Stimulated activated CD8-positive, alpha-beta memory T cell treated with anti-CD3 and anti-CD28 coated beads, Interleukin-15, amount 100 ng/mL, for 48 hours (primary cell): ENCODE data around the gene ADGRD1.

ENCODE experiments used
- DNase-seq, 2 donors: peaks; one replicate each; pipeline ENCODE4 v3.0.0-alpha.2; 2020; ENCODE audit warnings: low read depth in 2 of 2

The ADGRD1 gene

GRCh38 chr12:130965668-130966067 lies 12.0 kb downstream of the ADGRD1 start:
- no peak for DNase-seq

DNA sequence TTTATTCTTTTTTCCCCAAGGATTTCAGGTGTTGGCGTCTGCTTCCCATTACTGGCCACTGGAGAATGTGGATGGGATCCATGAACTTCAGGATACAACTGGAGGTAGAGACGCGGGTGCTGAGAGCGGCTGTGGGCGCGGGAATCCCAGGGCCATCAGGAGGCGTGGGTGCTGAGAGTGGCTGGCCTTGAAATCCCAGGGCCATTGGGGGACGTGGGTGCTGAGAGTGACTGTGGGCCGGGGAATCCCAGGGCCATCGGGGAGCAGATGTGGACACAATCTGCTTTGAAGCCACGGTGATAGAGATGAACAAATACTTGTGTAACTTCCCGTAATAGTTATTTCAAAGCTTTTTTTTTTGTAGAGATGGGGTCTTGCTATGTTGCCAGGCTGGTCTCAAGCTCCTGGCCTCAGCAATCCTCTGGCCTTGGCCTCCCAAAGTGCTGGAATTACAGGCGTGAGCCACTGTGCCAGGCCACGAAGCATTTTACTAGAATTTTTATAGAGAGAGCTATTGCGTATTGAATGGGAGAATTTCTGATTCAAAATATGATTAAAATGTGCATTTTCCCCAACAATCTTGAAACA lies 12.8 kb downstream of the ADGRD1 start:
- no peak for DNase-seq

- no peak for DNase-seq
Observed at GRCh38 chr12:130967636-130968035, 13.9 kb downstream of the ADGRD1 start.

- no peak for DNase-seq
Observed at GRCh38 chr12:130968611-130969010, 14.9 kb downstream of the ADGRD1 start.

- DNase-seq = no peak
Observed at GRCh38 chr12:130969223-130969622, 15.5 kb downstream of the ADGRD1 start.

DNA sequence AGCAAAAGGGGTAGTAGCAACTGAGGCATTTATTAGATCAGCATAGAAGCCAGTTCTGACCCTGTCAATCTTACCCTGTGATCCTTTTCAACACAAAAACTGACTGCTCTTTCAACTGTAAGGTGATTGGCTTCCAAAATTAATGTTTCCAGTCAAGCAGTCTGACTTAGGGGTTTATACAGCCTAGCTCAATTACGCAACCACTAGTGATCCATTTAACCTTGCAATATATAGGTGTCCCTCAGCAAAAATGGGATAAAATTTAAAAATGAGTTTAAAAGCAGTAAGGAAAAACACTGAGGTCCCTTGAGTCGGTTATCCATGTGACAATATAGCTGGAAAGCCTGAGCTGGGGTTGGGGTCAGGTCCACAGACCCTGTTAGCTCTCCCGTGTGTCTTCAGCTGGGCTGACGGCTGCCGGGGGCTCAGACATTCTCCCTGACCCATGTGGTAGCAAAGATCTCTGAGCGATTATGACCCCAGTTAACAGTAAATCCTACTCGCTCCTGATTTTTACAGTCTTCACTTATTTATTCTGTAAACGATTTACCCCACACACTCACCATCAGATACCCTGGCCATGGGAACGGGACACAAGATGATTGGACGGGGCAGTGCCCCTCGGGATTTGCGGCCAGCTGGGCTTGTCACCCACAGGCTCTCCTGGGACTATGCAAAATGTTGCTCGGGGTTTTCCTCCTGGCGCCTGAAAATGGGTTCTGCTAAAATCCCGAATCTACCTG lies 16.6 kb downstream of the ADGRD1 start:
- DNase-seq = no peak

- no peak for DNase-seq
Observed at GRCh38 chr12:130970908-130971233, 17.2 kb downstream of the ADGRD1 start.

- DNase-seq = no peak
Observed at GRCh38 chr12:130971925-130972585, 18.3 kb downstream of the ADGRD1 start.

GRCh38 chr12:130972586-130972950 lies 18.9 kb downstream of the ADGRD1 start:
- DNase-seq = no peak

GRCh38 chr12:130973109-130973508 lies 19.4 kb downstream of the ADGRD1 start:
- DNase-seq = no peak

DNA sequence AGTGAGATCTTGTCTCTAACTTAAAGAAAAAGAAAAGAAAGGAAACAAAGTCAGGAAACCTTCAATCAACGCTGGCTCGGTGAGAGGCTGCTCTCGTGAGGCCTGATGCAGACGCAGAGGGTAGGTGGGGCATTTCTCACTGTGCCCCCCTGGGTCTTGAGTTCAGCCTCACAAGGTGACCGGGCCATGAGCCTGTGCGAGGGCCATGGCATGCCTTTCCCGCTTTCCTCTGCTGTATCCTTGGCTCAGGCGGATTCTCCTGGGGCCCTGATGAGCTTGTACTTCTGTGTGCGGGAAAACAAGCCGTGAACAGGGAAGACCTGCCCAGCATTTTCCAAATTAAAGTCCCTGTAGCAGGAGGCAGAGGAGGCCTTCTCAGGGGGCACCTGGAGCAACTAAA lies 20.2 kb downstream of the ADGRD1 start:
- DNase-seq = no peak

DNA sequence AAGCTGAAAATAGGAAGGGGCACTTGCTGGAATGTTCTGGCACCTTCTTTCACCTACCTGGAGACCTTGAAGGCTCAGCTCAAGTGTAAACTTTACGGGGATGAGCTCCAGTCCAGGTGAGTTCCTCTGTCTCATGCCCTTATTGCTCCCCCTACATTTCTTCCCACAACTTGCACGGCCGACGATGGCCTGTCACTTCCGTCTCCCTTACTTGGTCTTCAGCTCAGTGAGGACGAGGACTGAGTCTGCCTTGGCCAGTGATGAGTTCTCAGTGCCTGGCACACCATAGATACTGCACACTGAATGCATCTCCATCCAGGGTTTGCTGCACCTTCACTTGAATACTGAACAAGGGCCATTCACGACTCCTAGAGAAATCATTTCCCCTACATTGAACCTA lies 21.4 kb downstream of the ADGRD1 start:
- DNase-seq = no peak

- DNase-seq = no peak
Observed at GRCh38 chr12:130976171-130976720, 22.5 kb downstream of the ADGRD1 start.

GRCh38 chr12:130977046-130977742 lies 23.5 kb downstream of the ADGRD1 start:
- DNase-seq = no peak

GRCh38 chr12:130977743-130978095 lies 24.0 kb downstream of the ADGRD1 start:
- no peak for DNase-seq

DNA sequence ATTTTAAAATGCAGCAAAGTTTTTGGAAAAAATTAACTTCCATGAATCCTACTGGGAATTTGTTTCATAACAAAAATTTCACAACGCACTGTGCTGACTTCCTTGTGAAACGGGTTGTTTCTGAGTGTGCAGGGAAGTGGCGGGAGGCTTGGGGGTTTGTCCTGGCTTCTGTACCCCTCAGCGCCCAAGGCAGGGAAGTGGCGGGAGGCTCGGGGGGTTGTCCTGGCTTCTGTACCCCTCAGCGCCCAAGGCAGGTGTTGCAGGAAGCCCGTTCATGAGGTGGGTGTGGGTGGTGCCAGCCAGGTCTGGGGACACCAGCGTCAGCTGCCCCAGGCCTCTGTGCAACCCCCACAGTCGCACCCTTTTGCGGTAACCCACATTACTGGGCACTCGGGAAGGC lies 25.1 kb downstream of the ADGRD1 start:
- no peak for DNase-seq

DNA sequence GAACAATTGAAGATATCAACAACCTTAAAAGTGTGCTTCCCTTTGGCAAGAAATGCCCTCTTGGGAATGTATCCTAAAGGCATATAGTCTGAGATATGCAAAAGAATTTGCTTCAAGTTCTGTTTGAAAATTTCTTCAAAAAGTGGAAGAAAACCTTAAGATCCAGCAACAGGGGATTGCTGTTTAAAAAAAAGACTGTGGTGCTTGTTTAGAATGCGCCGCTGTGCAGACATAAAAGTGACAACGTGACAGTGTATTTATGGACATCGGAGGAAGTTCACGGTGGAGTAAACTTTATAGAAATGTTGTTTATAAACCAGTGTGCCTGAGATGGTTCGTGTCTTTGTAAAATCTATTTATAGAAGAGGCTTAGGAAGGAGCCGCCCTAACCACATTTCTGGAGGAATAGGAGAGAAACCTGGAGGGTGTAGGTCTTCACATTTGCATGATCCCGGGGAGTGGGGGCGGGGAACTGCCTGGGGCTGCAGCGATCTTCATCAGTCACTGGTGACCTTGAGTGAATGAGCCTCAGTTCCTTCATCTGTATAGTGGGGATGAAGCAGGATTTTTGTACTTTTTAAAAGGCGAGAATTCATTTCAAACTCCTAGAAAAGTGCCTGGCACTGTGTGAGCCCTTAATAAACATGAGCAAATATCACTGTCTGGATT lies 27.5 kb downstream of the ADGRD1 start:
- DNase-seq = no peak

- DNase-seq = no peak
Observed at GRCh38 chr12:130981911-130982310, 28.2 kb downstream of the ADGRD1 start.

GRCh38 chr12:130982565-130983225 lies 29.0 kb downstream of the ADGRD1 start:
- no peak for DNase-seq

DNA sequence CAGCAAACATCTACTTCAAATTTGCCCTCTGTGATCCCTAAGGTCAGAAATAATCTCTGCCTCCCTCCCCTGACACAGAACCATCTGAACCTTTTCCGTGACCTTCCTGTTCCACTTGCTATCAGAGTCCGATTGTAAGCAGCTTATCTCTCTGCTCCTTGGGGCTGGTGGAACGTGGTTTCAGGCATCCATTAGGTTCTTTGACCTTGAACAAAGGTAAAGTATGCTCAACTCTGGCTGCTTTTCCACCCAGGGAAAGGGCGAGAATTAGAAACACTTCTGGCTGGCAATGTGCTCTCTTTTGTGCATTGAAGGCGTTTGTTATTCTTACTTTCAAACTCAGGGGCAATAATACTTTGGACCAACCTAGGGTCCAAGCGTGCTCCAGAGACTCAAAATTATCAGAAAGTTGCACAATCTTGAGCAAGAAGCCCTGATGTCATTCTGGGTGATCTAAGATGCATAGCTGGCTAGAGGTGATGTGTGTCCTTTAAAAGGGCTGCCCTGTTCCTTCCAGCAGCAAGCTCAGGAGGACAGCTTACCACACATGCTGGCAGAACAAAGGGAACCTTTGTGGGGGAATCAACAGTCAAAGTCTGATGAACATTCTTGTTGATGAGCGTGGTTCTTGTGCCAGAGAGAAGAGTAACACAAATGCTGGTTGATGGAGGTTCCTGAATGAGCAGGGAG lies 29.8 kb downstream of the ADGRD1 start:
- no peak for DNase-seq
